Ovary (tissue), 3 donors: ENCODE measurements around the gene RASGEF1C.

Experiments used
- EP300 ChIP-seq: sonication (generic); formaldehyde crosslinking; IDR thresholded peaks from one replicate; pipeline ENCODE4 v1.6.1; 2017; ENCODE audit warnings: antibody characterized with exemption
- TF ChIP-seq, protein P1 (sequence below), 3 donors: fragments of 450-650 bp in 2 of 3; fragments of 200-600 bp in 1 of 3; IDR thresholded peaks; one replicate each; pipeline versions ENCODE4 v1.5.1 to v1.8.0; 2016 to 2022; ENCODE audit warnings: antibody characterized with exemption in 3 of 3, mild to moderate bottlenecking in 1 of 3
- donor health status: DM: no; HTN: no; CAD: no.

DNA sequence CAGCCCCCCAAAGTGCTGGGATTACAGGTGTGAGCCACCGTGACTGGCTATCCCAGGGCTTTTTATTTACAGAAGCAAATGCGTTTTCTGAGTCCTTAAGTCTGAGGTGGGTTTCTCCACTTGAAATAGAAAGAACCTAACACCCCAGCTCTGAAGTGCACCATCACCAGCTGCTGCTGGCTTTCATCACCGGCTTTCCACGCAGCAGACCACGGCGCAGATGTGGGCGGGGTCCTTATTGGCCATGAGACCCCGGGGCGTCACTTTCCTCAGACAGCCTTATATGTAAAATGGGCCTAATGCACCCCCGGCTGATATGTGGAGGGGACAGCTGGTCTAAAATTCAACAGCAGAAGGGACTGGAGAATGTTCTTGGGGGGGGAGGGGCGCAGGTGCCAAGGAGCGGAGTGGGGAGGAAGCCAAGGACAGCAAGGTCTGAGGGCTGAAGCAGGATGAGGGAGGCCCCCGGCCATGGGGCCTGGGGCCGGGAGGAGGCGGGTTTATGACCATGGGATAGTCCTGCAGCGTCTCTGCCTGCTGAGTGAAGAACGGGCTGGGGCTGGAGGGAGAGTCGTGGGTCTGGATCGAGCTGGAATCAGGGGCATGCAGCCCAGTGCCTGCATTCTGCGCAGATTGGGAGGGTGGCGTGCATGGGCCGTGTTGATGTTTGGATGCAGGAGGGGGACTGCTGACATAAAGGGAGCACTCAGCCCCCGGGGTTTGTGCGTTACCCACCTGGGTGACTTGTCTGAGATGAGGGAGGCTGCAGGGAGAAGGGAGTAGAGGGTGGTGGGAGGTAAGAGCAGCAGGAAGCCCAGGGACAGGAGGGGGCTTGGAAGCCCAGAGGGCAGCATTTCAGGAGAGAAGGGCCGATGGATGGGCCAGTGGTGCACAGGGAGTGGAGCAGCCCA lies 30.2 kb downstream of the RASGEF1C start:
- TF ChIP-seq, protein P1, sequence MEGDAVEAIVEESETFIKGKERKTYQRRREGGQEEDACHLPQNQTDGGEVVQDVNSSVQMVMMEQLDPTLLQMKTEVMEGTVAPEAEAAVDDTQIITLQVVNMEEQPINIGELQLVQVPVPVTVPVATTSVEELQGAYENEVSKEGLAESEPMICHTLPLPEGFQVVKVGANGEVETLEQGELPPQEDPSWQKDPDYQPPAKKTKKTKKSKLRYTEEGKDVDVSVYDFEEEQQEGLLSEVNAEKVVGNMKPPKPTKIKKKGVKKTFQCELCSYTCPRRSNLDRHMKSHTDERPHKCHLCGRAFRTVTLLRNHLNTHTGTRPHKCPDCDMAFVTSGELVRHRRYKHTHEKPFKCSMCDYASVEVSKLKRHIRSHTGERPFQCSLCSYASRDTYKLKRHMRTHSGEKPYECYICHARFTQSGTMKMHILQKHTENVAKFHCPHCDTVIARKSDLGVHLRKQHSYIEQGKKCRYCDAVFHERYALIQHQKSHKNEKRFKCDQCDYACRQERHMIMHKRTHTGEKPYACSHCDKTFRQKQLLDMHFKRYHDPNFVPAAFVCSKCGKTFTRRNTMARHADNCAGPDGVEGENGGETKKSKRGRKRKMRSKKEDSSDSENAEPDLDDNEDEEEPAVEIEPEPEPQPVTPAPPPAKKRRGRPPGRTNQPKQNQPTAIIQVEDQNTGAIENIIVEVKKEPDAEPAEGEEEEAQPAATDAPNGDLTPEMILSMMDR (IDR thresholded peaks at IDR 0.05) = no peak
- no peak for TF ChIP-seq EP300
